ENCODE results near the gene RNF213. TPM values are rescaled to one million over a fixed set of nuclear protein-coding genes. Genes with fewer than 3 reads are reported as not detected.

The RNF213 gene
- polyA plus RNA-seq, 1 donor (not counting 4 experiments of a cell fraction or from before 2014, with no cell fraction given), result 24.4 TPM

GRCh38 chr17:80438806-80439205 lies 178.2 kb downstream of the RNF213 start:
- H3K36me3 ChIP-seq (ENCODE audit: control insufficient read depth in 2 of 2, extremely low read depth in 1 of 2, insufficient read depth in 2 of 2, low read length in 2 of 2), result no peaks in the 10 kb centered on the region
- H3K4me3 ChIP-seq (ENCODE audit: control insufficient read depth in 2 of 3, extremely low read depth in 1 of 3, insufficient read depth in 2 of 3, low read depth in 1 of 3, low read length in 3 of 3), result no peak overlapping the region
- no peak overlapping the region for H3K27ac ChIP-seq (ENCODE audit: control insufficient read depth, insufficient read depth, low read length)
- H3K79me2 ChIP-seq (ENCODE audit: control insufficient read depth, insufficient read depth, low read length), result no peaks in the 10 kb centered on the region
- DNase-seq (ENCODE audit: low read depth, low spot score), result no peak
- no peak overlapping the region for H3K9ac ChIP-seq (ENCODE audit: control insufficient read depth, extremely low read depth, insufficient read depth, low read length)
- no peaks in the 10 kb centered on the region for H4K20me1 ChIP-seq (ENCODE audit: control insufficient read depth, extremely low read depth, insufficient read depth, low read length)
- no peak for TF ChIP-seq EZH2 (IDR thresholded peaks at IDR 0.05; ENCODE audit: low read length)
- TF ChIP-seq, protein P1, sequence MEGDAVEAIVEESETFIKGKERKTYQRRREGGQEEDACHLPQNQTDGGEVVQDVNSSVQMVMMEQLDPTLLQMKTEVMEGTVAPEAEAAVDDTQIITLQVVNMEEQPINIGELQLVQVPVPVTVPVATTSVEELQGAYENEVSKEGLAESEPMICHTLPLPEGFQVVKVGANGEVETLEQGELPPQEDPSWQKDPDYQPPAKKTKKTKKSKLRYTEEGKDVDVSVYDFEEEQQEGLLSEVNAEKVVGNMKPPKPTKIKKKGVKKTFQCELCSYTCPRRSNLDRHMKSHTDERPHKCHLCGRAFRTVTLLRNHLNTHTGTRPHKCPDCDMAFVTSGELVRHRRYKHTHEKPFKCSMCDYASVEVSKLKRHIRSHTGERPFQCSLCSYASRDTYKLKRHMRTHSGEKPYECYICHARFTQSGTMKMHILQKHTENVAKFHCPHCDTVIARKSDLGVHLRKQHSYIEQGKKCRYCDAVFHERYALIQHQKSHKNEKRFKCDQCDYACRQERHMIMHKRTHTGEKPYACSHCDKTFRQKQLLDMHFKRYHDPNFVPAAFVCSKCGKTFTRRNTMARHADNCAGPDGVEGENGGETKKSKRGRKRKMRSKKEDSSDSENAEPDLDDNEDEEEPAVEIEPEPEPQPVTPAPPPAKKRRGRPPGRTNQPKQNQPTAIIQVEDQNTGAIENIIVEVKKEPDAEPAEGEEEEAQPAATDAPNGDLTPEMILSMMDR (optimal IDR thresholded peaks at IDR 0.05 in 1 of 3, IDR thresholded peaks at IDR 0.05 in 1 of 3, conservative IDR thresholded peaks at IDR 0.05 in 1 of 3; ENCODE audit: extremely low read depth in 1 of 3, insufficient read depth in 2 of 3, low read length in 3 of 3), result no peak
- no peak overlapping the region for H2AFZ ChIP-seq (ENCODE audit: control insufficient read depth, low read length)
- no peaks in the 10 kb centered on the region for H3K4me1 ChIP-seq (ENCODE audit: control insufficient read depth, extremely low read depth, insufficient read depth, low read length)
- H3K9me1 ChIP-seq (ENCODE audit: control insufficient read depth, extremely low read depth, insufficient read depth, low read length), result no peaks in the 10 kb centered on the region
- H3K27me3 ChIP-seq (ENCODE audit: control insufficient read depth, extremely low read depth, insufficient read depth, low read length), result no peaks in the 10 kb centered on the region
- dilution Hi-C loops (cut with MboI; ENCODE audit: extremely low pct_ligation_motif_present, low sequenced_read_pairs), result no loop called here
- no peak overlapping the region for H3K4me2 ChIP-seq (ENCODE audit: control insufficient read depth, extremely low read depth, insufficient read depth, low read depth, low read length)
- FAIRE-seq, result no peak
- H3K9me3 ChIP-seq (ENCODE audit: control insufficient read depth, low read depth, low read length), result no peaks in the 10 kb centered on the region

DNA sequence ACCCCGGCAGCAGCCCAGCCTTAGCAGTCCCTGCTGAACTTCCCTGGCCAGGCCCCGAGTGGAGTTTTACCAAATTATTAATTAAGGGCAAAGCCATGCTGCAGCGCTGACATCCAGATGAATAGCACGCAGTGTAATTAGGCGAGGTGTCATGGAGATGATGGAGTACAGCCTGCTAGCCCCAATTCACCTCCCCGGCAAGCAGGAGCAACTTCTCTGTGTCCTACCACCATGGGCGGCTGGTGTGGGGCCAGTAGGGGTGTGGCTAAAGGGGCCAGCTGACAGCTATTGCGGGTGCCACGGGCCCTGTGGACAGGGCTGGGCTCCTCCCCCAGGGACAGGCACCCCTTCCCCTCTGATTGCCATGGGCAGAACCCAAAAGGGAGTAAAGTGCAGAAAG lies 178.8 kb downstream of the RNF213 start:
- no peaks in the 10 kb centered on the region for H4K20me1 ChIP-seq (ENCODE audit: control insufficient read depth, extremely low read depth, insufficient read depth, low read length)
- FAIRE-seq, result no peak
- dilution Hi-C loops (cut with MboI; ENCODE audit: extremely low pct_ligation_motif_present, low sequenced_read_pairs), result no loop called here

More for the DNA sequence above, 178.8 kb downstream of the RNF213 start:
- H3K27ac ChIP-seq (ENCODE audit: control insufficient read depth, insufficient read depth, low read length), result no peak overlapping the region
- H3K9me1 ChIP-seq (ENCODE audit: control insufficient read depth, extremely low read depth, insufficient read depth, low read length), result no peaks in the 10 kb centered on the region
- no peak for DNase-seq (ENCODE audit: low read depth, low spot score)
- no peaks in the 10 kb centered on the region for H3K9me3 ChIP-seq (ENCODE audit: control insufficient read depth, low read depth, low read length)
- no peak overlapping the region for H3K4me3 ChIP-seq (ENCODE audit: control insufficient read depth in 2 of 3, extremely low read depth in 1 of 3, insufficient read depth in 2 of 3, low read depth in 1 of 3, low read length in 3 of 3)
- H3K36me3 ChIP-seq (ENCODE audit: control insufficient read depth in 2 of 2, extremely low read depth in 1 of 2, insufficient read depth in 2 of 2, low read length in 2 of 2), result no peaks in the 10 kb centered on the region
- no peak overlapping the region for H3K9ac ChIP-seq (ENCODE audit: control insufficient read depth, extremely low read depth, insufficient read depth, low read length)
- no peak overlapping the region for H3K4me2 ChIP-seq (ENCODE audit: control insufficient read depth, extremely low read depth, insufficient read depth, low read depth, low read length)
- H3K27me3 ChIP-seq (ENCODE audit: control insufficient read depth, extremely low read depth, insufficient read depth, low read length), result no peaks in the 10 kb centered on the region
- H3K4me1 ChIP-seq (ENCODE audit: control insufficient read depth, extremely low read depth, insufficient read depth, low read length), result no peaks in the 10 kb centered on the region
- no peak overlapping the region for H2AFZ ChIP-seq (ENCODE audit: control insufficient read depth, low read length)
- no peaks in the 10 kb centered on the region for H3K79me2 ChIP-seq (ENCODE audit: control insufficient read depth, insufficient read depth, low read length)
- no peak for TF ChIP-seq EZH2 (IDR thresholded peaks at IDR 0.05; ENCODE audit: low read length)
- TF ChIP-seq, protein P1 (optimal IDR thresholded peaks at IDR 0.05 in 1 of 3, IDR thresholded peaks at IDR 0.05 in 1 of 3, conservative IDR thresholded peaks at IDR 0.05 in 1 of 3; ENCODE audit: extremely low read depth in 1 of 3, insufficient read depth in 2 of 3, low read length in 3 of 3), result no peak

All from keratinocyte (primary cell).